Progenitor cell of endocrine pancreas (in vitro differentiated cells): ENCODE results near the gene SAMD4B. TPM values are rescaled to one million over a fixed set of nuclear protein-coding genes. Genes with fewer than 3 reads are reported as not detected.
A peak's percentile ranks its signal among the peaks of the same experiment; 100 is the strongest.

Experiments used
- DNase-seq: peaks from one replicate; pipeline ENCODE4 v3.0.0; 2021; ENCODE audit warnings: low spot score; ENCODE audit not compliant: unreplicated experiment
- H3K27ac Mint-ChIP-seq: 2 replicates; pipeline ENCODE4 v1.8.0; 2021; ENCODE audit warnings: mild to moderate bottlenecking, moderate library complexity, mixed read lengths
- H3K27me3 Mint-ChIP-seq: 2 replicates; pipeline ENCODE4 v1.8.0; 2021; ENCODE audit warnings: mixed read lengths
- H3K36me3 Mint-ChIP-seq: 2 replicates; pipeline ENCODE4 v1.8.0; 2022; ENCODE audit warnings: mixed read lengths; ENCODE audit not compliant: insufficient read depth
- H3K4me1 Mint-ChIP-seq: 2 replicates; pipeline ENCODE4 v1.8.0; 2021; ENCODE audit warnings: low read depth, mixed read lengths
- H3K4me3 Mint-ChIP-seq: 2 replicates; pipeline ENCODE4 v1.8.0; 2021; ENCODE audit warnings: low read depth, mild to moderate bottlenecking, moderate library complexity, mixed read lengths
- H3K9me3 Mint-ChIP-seq: 2 replicates; pipeline ENCODE4 v1.8.0; 2021; ENCODE audit warnings: low read depth, mixed read lengths
- total RNA-seq: library from RNA; stranded (reverse); gene quantifications from 2 replicates; pipeline ENCODE4 v1.2.1, GENCODE V29; 2021
- TF ChIP-seq, protein P1 (sequence below): fragments of 200-600 bp; sonication (generic); IDR thresholded peaks from one replicate; pipeline ENCODE4 v1.5.0; 2021; ENCODE audit warnings: antibody characterized with exemption, mild to moderate bottlenecking; ENCODE audit not compliant: unreplicated experiment

The SAMD4B gene
- total RNA-seq, 1 donor from 2014 or later, result 152 TPM

DNA sequence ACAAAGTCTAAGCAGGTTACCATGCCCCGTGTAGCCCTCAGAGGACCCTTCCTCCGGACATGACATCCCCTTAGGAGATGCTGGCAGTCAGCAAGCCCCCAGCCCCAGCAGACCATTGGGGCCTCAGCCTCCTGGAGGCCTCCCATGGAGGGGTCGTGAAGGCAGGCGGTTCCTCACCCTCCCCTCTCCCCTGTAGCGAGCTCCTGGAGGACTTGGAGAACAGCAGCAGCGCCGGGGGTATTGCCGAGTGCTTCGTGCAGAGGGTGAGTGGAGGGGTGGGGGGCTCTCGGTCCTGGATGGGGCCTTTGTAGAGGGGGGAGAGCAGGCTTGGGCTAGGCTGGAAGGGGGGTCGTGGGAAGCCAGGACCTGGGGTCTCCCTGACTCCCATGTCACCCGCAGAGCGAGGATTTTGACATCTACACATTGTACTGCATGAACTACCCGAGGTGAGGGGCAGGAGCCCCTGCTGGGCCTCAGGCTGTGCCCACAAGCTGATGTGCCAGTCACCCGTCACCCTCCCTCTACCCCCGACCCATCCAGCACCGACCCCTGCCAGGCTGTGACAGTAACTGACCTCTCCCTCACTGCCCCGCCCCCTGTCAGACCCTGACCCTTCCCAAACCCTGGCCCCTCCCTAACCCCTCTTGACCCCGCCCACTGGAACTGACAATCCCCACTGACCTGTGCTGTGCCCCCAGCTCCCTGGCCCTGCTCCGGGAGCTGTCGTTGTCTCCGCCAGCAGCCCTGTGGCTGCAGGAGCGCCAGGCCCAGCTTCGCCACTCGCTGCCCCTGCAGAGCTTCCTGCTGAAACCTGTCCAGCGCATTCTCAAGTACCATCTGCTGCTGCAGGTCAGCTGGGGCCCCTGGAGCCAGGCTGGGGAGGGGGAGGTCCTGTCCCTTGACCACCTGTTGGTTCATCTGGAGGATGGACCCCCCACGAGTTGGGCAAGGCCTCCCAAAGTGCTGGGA lies 74.2 kb downstream of the SAMD4B start:
- Mint-ChIP-seq H3K4me3 (no peak overlapping the region), H3K27me3 (no peaks in the 10 kb centered on the region), H3K36me3 (peaks cover 4% of the 10 kb centered on the region), H3K9me3 (no peaks in the 10 kb centered on the region), H3K27ac (no peak overlapping the region), H3K4me1 (peaks cover 23% of the 10 kb centered on the region)
- TF ChIP-seq, protein P1, sequence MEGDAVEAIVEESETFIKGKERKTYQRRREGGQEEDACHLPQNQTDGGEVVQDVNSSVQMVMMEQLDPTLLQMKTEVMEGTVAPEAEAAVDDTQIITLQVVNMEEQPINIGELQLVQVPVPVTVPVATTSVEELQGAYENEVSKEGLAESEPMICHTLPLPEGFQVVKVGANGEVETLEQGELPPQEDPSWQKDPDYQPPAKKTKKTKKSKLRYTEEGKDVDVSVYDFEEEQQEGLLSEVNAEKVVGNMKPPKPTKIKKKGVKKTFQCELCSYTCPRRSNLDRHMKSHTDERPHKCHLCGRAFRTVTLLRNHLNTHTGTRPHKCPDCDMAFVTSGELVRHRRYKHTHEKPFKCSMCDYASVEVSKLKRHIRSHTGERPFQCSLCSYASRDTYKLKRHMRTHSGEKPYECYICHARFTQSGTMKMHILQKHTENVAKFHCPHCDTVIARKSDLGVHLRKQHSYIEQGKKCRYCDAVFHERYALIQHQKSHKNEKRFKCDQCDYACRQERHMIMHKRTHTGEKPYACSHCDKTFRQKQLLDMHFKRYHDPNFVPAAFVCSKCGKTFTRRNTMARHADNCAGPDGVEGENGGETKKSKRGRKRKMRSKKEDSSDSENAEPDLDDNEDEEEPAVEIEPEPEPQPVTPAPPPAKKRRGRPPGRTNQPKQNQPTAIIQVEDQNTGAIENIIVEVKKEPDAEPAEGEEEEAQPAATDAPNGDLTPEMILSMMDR, result no peak
- no peak for DNase-seq

DNA sequence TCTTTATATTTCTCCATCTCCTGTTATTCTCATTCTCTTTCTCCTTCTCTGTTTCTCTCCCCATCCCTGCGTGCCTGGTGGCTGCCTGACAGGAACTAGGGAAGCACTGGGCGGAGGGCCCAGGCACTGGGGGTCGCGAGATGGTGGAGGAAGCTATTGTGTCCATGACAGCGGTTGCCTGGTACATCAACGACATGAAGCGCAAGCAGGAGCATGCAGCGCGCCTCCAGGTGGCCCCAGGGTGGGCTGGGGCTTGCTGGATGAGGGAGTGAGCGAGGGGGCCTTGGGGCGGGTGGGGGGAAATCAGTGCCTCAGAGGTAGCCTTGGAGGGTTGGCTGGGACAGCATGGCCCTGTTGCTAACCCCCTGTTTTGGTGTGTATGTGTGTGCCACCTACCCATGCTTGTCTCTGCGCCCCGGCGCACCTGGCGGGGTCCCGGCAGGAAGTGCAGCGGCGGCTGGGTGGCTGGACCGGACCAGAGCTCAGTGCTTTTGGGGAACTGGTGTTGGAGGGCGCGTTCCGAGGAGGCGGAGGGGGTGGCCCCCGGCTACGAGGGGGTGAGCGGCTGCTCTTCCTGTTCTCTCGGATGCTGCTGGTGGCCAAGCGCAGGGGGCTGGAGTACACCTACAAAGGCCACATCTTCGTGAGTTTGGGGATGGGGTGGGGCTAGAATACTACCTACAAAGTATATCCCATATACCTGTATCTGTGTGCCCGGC lies 75.4 kb downstream of the SAMD4B start:
- Mint-ChIP-seq H3K9me3 (no peaks in the 10 kb centered on the region), H3K27me3 (no peaks in the 10 kb centered on the region), H3K4me1 (peaks cover 17% of the 10 kb centered on the region), H3K4me3 (no peak overlapping the region), H3K27ac (peak overlapping the region; percentile 52), H3K36me3 (peaks cover 4% of the 10 kb centered on the region)
- DNase-seq, result no peak
- TF ChIP-seq, protein P1, result no peak

DNA sequence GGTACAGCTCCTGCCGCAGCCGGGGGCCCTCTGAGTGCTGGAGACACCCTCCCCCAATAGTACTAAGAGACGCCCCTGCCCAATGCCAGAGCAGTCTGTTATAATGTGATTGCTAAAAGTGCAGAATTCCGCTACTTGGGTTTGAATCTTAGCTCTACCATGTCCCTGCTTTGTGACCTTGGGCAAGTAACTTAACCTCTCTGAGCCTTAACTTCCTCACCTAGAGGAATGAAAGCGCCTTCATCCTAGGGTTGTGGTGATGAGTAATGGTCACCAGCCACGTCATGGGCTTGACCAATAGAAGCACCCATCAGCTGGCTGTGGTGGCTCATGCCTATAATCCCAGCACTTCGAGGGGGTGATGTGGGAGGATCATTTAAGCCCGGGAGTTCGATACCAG lies 76.8 kb downstream of the SAMD4B start:
- Mint-ChIP-seq H3K4me1 (peaks cover 13% of the 10 kb centered on the region), H3K9me3 (no peaks in the 10 kb centered on the region), H3K36me3 (peaks cover 7% of the 10 kb centered on the region), H3K27me3 (no peaks in the 10 kb centered on the region), H3K4me3 (no peak overlapping the region), H3K27ac (no peak overlapping the region)
- TF ChIP-seq, protein P1, result no peak
- no peak for DNase-seq

DNA sequence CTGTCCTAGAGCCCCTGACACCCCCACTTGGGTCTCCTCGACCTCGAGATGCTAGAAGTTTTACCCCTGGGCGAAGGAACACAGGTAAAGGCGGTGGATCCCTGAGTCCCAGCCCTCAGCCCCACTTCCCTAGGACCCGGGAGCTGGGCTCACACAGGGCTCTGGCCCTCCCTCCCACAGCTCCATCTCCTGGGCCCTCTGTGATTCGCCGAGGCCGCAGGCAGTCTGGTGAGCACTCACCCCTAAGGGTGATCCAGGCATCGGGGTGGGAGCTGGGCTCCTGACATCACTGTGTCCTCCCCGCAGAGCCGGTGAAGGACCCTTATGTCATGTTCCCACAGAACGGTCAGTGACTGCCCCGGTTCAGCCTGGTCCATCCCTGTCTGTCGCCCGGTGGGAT lies 78.5 kb downstream of the SAMD4B start:
- TF ChIP-seq, protein P1, result no peak
- no peak for DNase-seq
- no peak overlapping the region for H3K4me3 Mint-ChIP-seq
- no peak overlapping the region for H3K27ac Mint-ChIP-seq
- H3K4me1 Mint-ChIP-seq, result peaks cover 2% of the 10 kb centered on the region
- H3K36me3 Mint-ChIP-seq, result peaks cover 10% of the 10 kb centered on the region
- no peaks in the 10 kb centered on the region for H3K9me3 Mint-ChIP-seq
- no peaks in the 10 kb centered on the region for H3K27me3 Mint-ChIP-seq

DNA sequence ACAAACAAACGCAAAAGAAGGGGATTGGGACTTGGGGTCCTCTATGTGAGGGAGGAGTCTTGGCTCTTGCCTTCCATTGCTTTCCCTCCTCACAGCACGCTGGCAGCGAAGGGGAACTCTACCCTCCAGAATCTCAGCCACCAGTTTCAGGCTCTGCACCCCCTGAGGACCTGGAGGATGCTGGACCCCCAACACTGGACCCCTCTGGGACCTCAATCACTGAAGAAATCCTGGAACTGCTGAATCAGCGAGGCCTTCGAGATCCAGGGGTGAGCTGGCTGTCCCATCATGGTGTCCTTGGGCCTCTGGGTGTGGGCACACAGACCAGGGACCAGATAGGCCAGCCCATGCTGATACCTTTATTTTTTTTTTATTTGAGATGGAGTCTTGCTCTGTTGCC lies 79.8 kb downstream of the SAMD4B start:
- no peak overlapping the region for H3K4me3 Mint-ChIP-seq
- DNase-seq, result no peak
- H3K4me1 Mint-ChIP-seq, result peaks cover 2% of the 10 kb centered on the region
- no peaks in the 10 kb centered on the region for H3K27me3 Mint-ChIP-seq
- H3K9me3 Mint-ChIP-seq, result no peaks in the 10 kb centered on the region
- TF ChIP-seq, protein P1, result no peak
- peaks cover 12% of the 10 kb centered on the region for H3K36me3 Mint-ChIP-seq
- H3K27ac Mint-ChIP-seq, result no peak overlapping the region
